Measurements from ENCODE around the gene EHBP1L1.
"Not testable (repeated sequence)": the region's sequence is repeated elsewhere in the genome, so short reads cannot be mapped to it uniquely, and the experiment has no call there.

DNA sequence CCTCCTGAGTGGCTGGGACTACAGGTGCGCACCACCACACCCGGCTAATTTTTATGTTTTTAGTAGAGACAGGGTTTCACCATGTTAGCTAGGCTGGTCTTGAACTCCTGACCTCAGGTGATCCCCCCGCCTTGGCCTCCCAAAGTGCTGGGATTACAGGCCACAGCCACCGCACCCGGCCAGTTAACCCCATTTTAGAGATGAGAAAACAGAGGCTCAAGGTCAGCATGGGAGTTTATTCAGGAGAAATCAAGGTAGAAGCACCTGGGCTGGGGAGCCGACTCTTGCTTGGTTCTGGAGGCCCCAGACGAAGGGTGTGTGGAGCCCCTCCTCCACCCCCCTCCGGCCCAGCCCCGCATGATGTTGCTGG lies 63.4 kb downstream of the EHBP1L1 start:
- not testable (repeated sequence) for TF ChIP-seq YY1 (IDR thresholded peaks at IDR 0.05); GABPA (IDR thresholded peaks at IDR 0.05 in 1 of 2, conservative IDR thresholded peaks at IDR 0.05 in 1 of 2); SP1 (IDR thresholded peaks at IDR 0.05)
- TF ChIP-seq, protein P1, sequence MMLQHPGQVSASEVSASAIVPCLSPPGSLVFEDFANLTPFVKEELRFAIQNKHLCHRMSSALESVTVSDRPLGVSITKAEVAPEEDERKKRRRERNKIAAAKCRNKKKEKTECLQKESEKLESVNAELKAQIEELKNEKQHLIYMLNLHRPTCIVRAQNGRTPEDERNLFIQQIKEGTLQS (IDR thresholded peaks at IDR 0.05): not testable (repeated sequence)
- TF ChIP-seq, protein P2, sequence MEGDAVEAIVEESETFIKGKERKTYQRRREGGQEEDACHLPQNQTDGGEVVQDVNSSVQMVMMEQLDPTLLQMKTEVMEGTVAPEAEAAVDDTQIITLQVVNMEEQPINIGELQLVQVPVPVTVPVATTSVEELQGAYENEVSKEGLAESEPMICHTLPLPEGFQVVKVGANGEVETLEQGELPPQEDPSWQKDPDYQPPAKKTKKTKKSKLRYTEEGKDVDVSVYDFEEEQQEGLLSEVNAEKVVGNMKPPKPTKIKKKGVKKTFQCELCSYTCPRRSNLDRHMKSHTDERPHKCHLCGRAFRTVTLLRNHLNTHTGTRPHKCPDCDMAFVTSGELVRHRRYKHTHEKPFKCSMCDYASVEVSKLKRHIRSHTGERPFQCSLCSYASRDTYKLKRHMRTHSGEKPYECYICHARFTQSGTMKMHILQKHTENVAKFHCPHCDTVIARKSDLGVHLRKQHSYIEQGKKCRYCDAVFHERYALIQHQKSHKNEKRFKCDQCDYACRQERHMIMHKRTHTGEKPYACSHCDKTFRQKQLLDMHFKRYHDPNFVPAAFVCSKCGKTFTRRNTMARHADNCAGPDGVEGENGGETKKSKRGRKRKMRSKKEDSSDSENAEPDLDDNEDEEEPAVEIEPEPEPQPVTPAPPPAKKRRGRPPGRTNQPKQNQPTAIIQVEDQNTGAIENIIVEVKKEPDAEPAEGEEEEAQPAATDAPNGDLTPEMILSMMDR (IDR thresholded peaks at IDR 0.05; ENCODE audit: low read depth, low read length, missing input control): not testable (repeated sequence)

All from liver (tissue), 3 donors.